ACHN (cell line): ENCODE results near the gene OBP2B.
"Not testable (repeated sequence)": the region's sequence is repeated elsewhere in the genome, so short reads cannot be mapped to it uniquely, and the experiment has no call there.

Source experiments
- DNase-seq: peaks from one replicate; pipeline ENCODE4 v3.0.0-alpha.2; 2015
- in situ Hi-C: cut with HindIII; loops from 2 replicates; pipeline ENCODE4 v1.10.0; 2017; ENCODE audit warnings: low sequenced_read_pairs, low pct_ligation_motif_present, low pct_unique_long_range_greater_than_20kb

OBP2B gene

GRCh38 chr9:133226219-133227171, 17.4 kb upstream of the OBP2B start:
- in situ Hi-C loops: no loop called here
- no peak for DNase-seq

- DNase-seq: no peak
- in situ Hi-C loops: no loop called here
Observed at GRCh38 chr9:133225171-133226011, 16.3 kb upstream of the OBP2B start.

GRCh38 chr9:133224762-133225161, 15.7 kb upstream of the OBP2B start:
- in situ Hi-C loops: no loop called here

GRCh38 chr9:133223159-133223756, 14.2 kb upstream of the OBP2B start:
- in situ Hi-C loops, DNase-seq: not testable (repeated sequence)

More at GRCh38 chr9:133224762-133225161, 15.7 kb upstream of the OBP2B start:
- DNase-seq: no peak

- in situ Hi-C loops, DNase-seq: not testable (repeated sequence)
Observed at GRCh38 chr9:133221994-133222393, 12.9 kb upstream of the OBP2B start.

- no peak for DNase-seq
- in situ Hi-C loops: no loop called here
Observed at GRCh38 chr9:133221177-133221809, 12.2 kb upstream of the OBP2B start.

GRCh38 chr9:133218049-133218975, 9.3 kb upstream of the OBP2B start:
- DNase-seq, in situ Hi-C loops: not testable (repeated sequence)

- DNase-seq, in situ Hi-C loops: not testable (repeated sequence)
Observed at GRCh38 chr9:133217333-133217988, 8.4 kb upstream of the OBP2B start.

- in situ Hi-C loops: not testable (repeated sequence)
- DNase-seq: peak; percentile 32
Observed at GRCh38 chr9:133214276-133214675, 5.2 kb upstream of the OBP2B start.

- in situ Hi-C loops: no loop called here
- no peak for DNase-seq
Observed at GRCh38 chr9:133210609-133211008, 1.6 kb upstream of the OBP2B start.

GRCh38 chr9:133210202-133210532, 1.1 kb upstream of the OBP2B start:
- in situ Hi-C loops: no loop called here
- DNase-seq: no peak

- in situ Hi-C loops: not testable (repeated sequence)
Observed at GRCh38 chr9:133209327-133210201, 514 bp upstream of the OBP2B start.

GRCh38 chr9:133208171-133208879, 725 bp downstream of the OBP2B start:
- in situ Hi-C loops, DNase-seq: not testable (repeated sequence)

More at GRCh38 chr9:133209327-133210201, 514 bp upstream of the OBP2B start:
- DNase-seq: not testable (repeated sequence)

GRCh38 chr9:133207540-133208170, 1.4 kb downstream of the OBP2B start:
- in situ Hi-C loops: no loop called here

GRCh38 chr9:133207021-133207531, 2.0 kb downstream of the OBP2B start:
- DNase-seq: no peak
- in situ Hi-C loops: no loop called here

More at GRCh38 chr9:133207540-133208170, 1.4 kb downstream of the OBP2B start:
- DNase-seq: no peak
